Measurements from ENCODE around the gene MLXIPL. TPM values are rescaled to one million over a fixed set of nuclear protein-coding genes. Genes with fewer than 3 reads are reported as not detected.
A peak's percentile ranks its signal among the peaks of the same experiment; 100 is the strongest.
"Not testable (repeated sequence)": the region's sequence is repeated elsewhere in the genome, so short reads cannot be mapped to it uniquely, and the experiment has no call there.

The MLXIPL gene
- total RNA-seq, 4 donors from 2014 or later, result 1.3 to 12.0 (median 5.6) TPM

GRCh38 chr7:73668886-73669230 lies 44.5 kb upstream of the MLXIPL start:
- no peak for TF ChIP-seq CTCF (IDR thresholded peaks at IDR 0.05)
- TF ChIP-seq POLR2A (IDR thresholded peaks at IDR 0.05), result no peak
- H3K4me3 ChIP-seq (ENCODE audit: low read depth, poor library complexity, severe bottlenecking), result no peak overlapping the region
- intact Hi-C loops (cut with DNase I; ENCODE audit: low total_unique reads), result no loop called here
- DNase-seq (ENCODE audit: low spot score in 2 of 2), result no peak
- 27 to 28% methylated on average over 5 of the region's 5 CpGs for WGBS, 2 donors

- whole genome bisulfite sequencing, 2 donors, result 1 to 2% methylated on average over 20 to 52 of the region's 52 CpGs
- peak in 1 of 2 donors; percentile 84 for DNase-seq (ENCODE audit: low spot score in 2 of 2)
- no peak for TF ChIP-seq POLR2A (IDR thresholded peaks at IDR 0.05)
- TF ChIP-seq CTCF (IDR thresholded peaks at IDR 0.05), result no peak
- intact Hi-C loops (cut with DNase I; ENCODE audit: low total_unique reads), result no loop called here
- peak overlapping the region; percentile 41 for H3K4me3 ChIP-seq (ENCODE audit: low read depth, poor library complexity, severe bottlenecking)
Observed at GRCh38 chr7:73668103-73668885, 44.0 kb upstream of the MLXIPL start.

GRCh38 chr7:73667344-73668102 lies 43.2 kb upstream of the MLXIPL start, which contains the start of gene VPS37D:
Gene VPS37D (plus strand): TSS chr7:73667831. CDS start chr7:73667959, 128 bp downstream.
- intact Hi-C loops (cut with DNase I; ENCODE audit: low total_unique reads), result no loop called here
- TF ChIP-seq CTCF (IDR thresholded peaks at IDR 0.05), result no peak
- TF ChIP-seq POLR2A (IDR thresholded peaks at IDR 0.05), result no peak
- DNase-seq (ENCODE audit: low spot score in 2 of 2), result peak; percentile 84 to 97
- WGBS, 2 donors, result 3 to 4% methylated on average over 37 to 42 of the region's 79 CpGs
- H3K4me3 ChIP-seq (ENCODE audit: low read depth, poor library complexity, severe bottlenecking), result peak within 1 kb of the TSS; percentile 41

- intact Hi-C loops (cut with DNase I; ENCODE audit: low total_unique reads), result no loop called here
- no peak for DNase-seq (ENCODE audit: low spot score in 2 of 2)
- TF ChIP-seq POLR2A (IDR thresholded peaks at IDR 0.05) (no peak), CTCF (IDR thresholded peaks at IDR 0.05) (no peak)
- H3K4me3 ChIP-seq (ENCODE audit: low read depth, poor library complexity, severe bottlenecking), result no peak overlapping the region
Observed at GRCh38 chr7:73663033-73663432, 38.7 kb upstream of the MLXIPL start.

GRCh38 chr7:73660594-73660993 lies 36.3 kb upstream of the MLXIPL start:
- DNase-seq (ENCODE audit: low spot score in 2 of 2); intact Hi-C loops (cut with DNase I; ENCODE audit: low total_unique reads); H3K4me3 ChIP-seq (ENCODE audit: low read depth, poor library complexity, severe bottlenecking): not testable (repeated sequence)
- 35 to 36% methylated on average over 4 of the region's 4 CpGs for WGBS, 2 donors

- TF ChIP-seq POLR2A (IDR thresholded peaks at IDR 0.05) (no peak), CTCF (IDR thresholded peaks at IDR 0.05) (no peak)
- 63 to 68% methylated on average over 8 of the region's 8 CpGs for WGBS, 2 donors
- intact Hi-C loops (cut with DNase I; ENCODE audit: low total_unique reads), result no loop called here
- no peak for DNase-seq (ENCODE audit: low spot score in 2 of 2)
- no peak overlapping the region for H3K4me3 ChIP-seq (ENCODE audit: low read depth, poor library complexity, severe bottlenecking)
Observed at GRCh38 chr7:73659983-73660382, 35.7 kb upstream of the MLXIPL start.

- WGBS, 2 donors, result 80 to 84% methylated on average over 4 of the region's 4 CpGs
- H3K4me3 ChIP-seq (ENCODE audit: low read depth, poor library complexity, severe bottlenecking); DNase-seq (ENCODE audit: low spot score in 2 of 2); intact Hi-C loops (cut with DNase I; ENCODE audit: low total_unique reads): not testable (repeated sequence)
Observed at GRCh38 chr7:73655309-73655708, 31.0 kb upstream of the MLXIPL start.
